Measurements from ENCODE around the gene IGFBP1. TPM values are rescaled to one million over a fixed set of nuclear protein-coding genes. Genes with fewer than 3 reads are reported as not detected.

Gene IGFBP1
- total RNA-seq, 4 donors from 2014 or later: not detected

DNA sequence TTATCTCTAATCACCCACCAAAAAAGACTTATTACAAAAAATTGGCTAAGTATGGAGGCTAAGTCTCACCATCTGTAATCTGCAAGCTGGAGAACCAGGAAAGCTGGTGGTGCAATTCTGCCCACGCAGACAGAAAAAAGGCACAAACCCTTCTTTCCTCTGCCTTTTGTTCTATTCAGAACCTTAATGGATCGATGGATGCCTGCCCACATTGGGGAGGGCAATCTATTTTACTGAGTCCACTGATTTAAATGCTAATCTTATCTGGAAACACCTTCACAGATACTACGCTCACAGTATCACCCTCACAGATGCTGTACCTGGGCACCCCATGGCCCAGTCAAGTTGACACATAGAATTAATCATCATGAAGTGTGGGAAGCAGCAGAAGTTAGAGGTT, 22.6 kb downstream of the IGFBP1 start:
- Histone ChIP-seq H3K4me1 (no peaks in the 10 kb centered on the region), H3K27me3 (no peaks in the 10 kb centered on the region), H3K4me3 (replicated peaks in 1 of 3) (no peak overlapping the region), H3K36me3 (peaks cover 0 to 3% of the 10 kb centered on the region in 2 donors), H3K9me3 (no peaks in the 10 kb centered on the region), H3K27ac (no peak overlapping the region)
- 97% methylated on average over 3 of the region's 3 CpGs for WGBS, 2 donors
- DNase-seq: no peak
- intact Hi-C loops (cut with DNase I): loop anchor here (10.0 kb wide), 1 partner anchor 1334 kb away; no protein-coding TSS in a partner anchor
- TF ChIP-seq, protein P1, sequence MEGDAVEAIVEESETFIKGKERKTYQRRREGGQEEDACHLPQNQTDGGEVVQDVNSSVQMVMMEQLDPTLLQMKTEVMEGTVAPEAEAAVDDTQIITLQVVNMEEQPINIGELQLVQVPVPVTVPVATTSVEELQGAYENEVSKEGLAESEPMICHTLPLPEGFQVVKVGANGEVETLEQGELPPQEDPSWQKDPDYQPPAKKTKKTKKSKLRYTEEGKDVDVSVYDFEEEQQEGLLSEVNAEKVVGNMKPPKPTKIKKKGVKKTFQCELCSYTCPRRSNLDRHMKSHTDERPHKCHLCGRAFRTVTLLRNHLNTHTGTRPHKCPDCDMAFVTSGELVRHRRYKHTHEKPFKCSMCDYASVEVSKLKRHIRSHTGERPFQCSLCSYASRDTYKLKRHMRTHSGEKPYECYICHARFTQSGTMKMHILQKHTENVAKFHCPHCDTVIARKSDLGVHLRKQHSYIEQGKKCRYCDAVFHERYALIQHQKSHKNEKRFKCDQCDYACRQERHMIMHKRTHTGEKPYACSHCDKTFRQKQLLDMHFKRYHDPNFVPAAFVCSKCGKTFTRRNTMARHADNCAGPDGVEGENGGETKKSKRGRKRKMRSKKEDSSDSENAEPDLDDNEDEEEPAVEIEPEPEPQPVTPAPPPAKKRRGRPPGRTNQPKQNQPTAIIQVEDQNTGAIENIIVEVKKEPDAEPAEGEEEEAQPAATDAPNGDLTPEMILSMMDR (IDR thresholded peaks at IDR 0.05): no peak
- TF ChIP-seq POLR2A (IDR thresholded peaks at IDR 0.05): no peak

DNA sequence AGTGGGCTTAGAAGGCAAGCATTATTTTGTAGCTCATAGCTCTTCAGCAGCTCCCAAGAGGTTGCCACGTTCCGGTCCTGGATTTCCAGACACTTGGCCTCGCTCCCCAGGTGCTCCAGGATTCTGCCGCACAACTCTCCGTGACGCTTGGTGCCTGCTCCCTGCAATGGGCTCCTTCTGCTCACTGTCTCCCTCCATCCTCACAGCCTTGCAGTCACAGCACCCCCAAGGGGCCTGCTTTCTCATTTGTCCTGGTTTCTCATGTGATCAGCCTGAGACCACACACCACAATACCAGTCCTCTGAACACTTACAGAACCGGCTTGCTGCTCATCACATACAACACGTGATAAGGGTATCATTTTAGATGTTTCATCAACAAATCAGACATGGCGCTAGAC, 23.0 kb downstream of the IGFBP1 start:
- H3K9me3 ChIP-seq: no peaks in the 10 kb centered on the region
- H3K27ac ChIP-seq: no peak overlapping the region
- H3K4me3 ChIP-seq (replicated peaks in 1 of 3): no peak overlapping the region
- DNase-seq: no peak
- H3K27me3 ChIP-seq: no peaks in the 10 kb centered on the region
- H3K4me1 ChIP-seq: no peaks in the 10 kb centered on the region
- H3K36me3 ChIP-seq: peaks cover 0 to 3% of the 10 kb centered on the region in 2 donors
- no peak for TF ChIP-seq POLR2A (IDR thresholded peaks at IDR 0.05)
- TF ChIP-seq, protein P1 (IDR thresholded peaks at IDR 0.05): no peak
- intact Hi-C loops (cut with DNase I): loop anchor here (10.0 kb wide), 1 partner anchor 1333 kb away; no protein-coding TSS in a partner anchor
- 86 to 92% methylated on average over 9 of the region's 9 CpGs for WGBS, 2 donors

DNA sequence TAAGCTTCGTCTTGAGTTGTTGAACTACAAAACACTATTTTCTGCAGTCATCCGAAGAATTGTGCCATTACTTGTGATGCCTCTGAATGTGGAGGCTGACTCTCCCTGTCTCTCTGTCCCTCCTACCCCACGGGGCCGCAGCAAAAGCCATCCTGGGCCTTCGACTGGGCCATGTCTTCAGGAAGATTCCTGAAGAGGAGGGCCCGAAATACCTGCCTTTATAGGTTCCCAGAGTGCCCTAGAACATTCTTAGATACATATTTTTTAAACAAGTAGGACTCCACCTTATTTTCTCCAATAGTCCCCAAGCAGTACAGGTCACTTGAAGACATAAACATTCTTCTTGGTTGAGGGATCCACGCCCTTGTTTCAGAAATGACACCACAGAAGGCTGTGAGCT, 24.7 kb downstream of the IGFBP1 start:
- Histone ChIP-seq H3K9me3 (no peaks in the 10 kb centered on the region), H3K4me1 (peaks cover 0 to 4% of the 10 kb centered on the region in 2 donors), H3K36me3 (peaks cover 0 to 3% of the 10 kb centered on the region in 2 donors), H3K4me3 (replicated peaks in 1 of 3) (no peak overlapping the region), H3K27me3 (no peaks in the 10 kb centered on the region), H3K27ac (no peak overlapping the region)
- TF ChIP-seq POLR2A (IDR thresholded peaks at IDR 0.05): no peak
- TF ChIP-seq, protein P1 (IDR thresholded peaks at IDR 0.05): no peak
- intact Hi-C loops (cut with DNase I): loop anchor here (10.0 kb wide), 1 partner anchor 1332 kb away; no protein-coding TSS in a partner anchor
- DNase-seq: no peak
- WGBS, 2 donors: 91 to 92% methylated on average over 7 of the region's 7 CpGs

DNA sequence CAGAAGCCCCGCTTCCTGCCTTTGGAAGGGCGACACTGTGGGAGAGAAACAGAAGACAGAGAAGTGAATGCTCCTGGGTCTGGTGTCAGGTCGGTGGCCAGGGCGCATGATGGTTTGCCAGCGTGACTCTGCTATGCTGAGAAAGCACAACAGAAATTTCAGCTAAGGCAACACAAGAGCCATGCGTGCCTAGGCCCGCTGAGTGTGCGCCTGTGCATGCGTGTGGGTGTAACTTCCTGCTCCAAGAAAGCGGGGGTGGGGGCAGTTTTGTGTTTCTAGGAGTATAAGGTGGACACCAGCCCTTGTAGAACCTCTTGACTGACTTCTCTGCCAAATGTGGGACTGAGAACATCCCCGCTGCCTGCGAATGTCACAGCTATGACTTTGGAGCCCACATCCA, 26.6 kb downstream of the IGFBP1 start:
- TF ChIP-seq, protein P1 (IDR thresholded peaks at IDR 0.05): no peak
- TF ChIP-seq POLR2A (IDR thresholded peaks at IDR 0.05): no peak

DNA sequence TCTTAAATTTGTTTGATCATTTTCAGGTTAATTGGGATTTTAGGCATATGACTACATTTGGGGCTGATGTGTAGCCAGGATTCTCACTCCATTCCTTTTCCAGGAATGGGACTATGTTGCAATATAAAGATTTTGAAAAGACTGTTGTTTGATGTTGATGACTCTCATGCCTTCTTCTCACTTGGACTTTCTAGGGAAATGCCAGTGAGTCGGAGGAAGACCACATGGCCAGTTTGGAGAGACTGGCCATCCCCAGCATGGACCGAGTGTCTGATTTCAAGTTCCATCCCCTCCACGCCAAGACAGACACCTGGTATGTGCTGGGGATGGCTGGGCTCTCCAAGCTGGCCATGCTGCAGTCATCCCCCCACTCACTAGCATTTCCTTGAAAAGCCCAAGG, 27.3 kb downstream of the IGFBP1 start:
- peaks cover 0 to 16% of the 10 kb centered on the region in 2 donors for H3K4me1 ChIP-seq
- DNase-seq: no peak
- H3K27ac ChIP-seq: no peak overlapping the region
- TF ChIP-seq POLR2A (IDR thresholded peaks at IDR 0.05): no peak
- TF ChIP-seq, protein P1 (IDR thresholded peaks at IDR 0.05): no peak
- intact Hi-C loops (cut with DNase I): loop anchor here (5.0 to 10.0 kb wide), 2 partner anchors 442 to 1329 kb away; no protein-coding TSS in a partner anchor
- H3K27me3 ChIP-seq: no peaks in the 10 kb centered on the region
- H3K4me3 ChIP-seq (replicated peaks in 1 of 3): no peak overlapping the region
- peaks cover 0 to 3% of the 10 kb centered on the region in 2 donors for H3K36me3 ChIP-seq
- 92 to 100% methylated on average over 3 of the region's 3 CpGs for WGBS, 2 donors
- H3K9me3 ChIP-seq: no peaks in the 10 kb centered on the region

More for the DNA sequence above, 26.6 kb downstream of the IGFBP1 start:
- Histone ChIP-seq H3K9me3 (no peaks in the 10 kb centered on the region), H3K27me3 (no peaks in the 10 kb centered on the region), H3K36me3 (peaks cover 0 to 3% of the 10 kb centered on the region in 2 donors), H3K27ac (no peak overlapping the region), H3K4me3 (replicated peaks in 1 of 3) (no peak overlapping the region), H3K4me1 (peaks cover 0 to 9% of the 10 kb centered on the region in 2 donors)
- no peak for DNase-seq
- intact Hi-C loops (cut with DNase I): loop anchor here (5.0 to 10.0 kb wide), 2 partner anchors 442 to 1330 kb away; no protein-coding TSS in a partner anchor
- WGBS, 2 donors: 93 to 95% methylated on average over 12 of the region's 12 CpGs

Data from thyroid gland (tissue), 4 donors.